Measurements from ENCODE around the gene COMMD7. TPM values are rescaled to one million over a fixed set of nuclear protein-coding genes. Genes with fewer than 3 reads are reported as not detected.

Gene COMMD7
- total RNA-seq, 2 donors from 2014 or later = 6.6 to 18.7 TPM

GRCh38 chr20:32672394-32672981, 70.8 kb downstream of the COMMD7 start:
- intact Hi-C loops (cut with DNase I) = no loop called here

GRCh38 chr20:32670773-32671455, 72.4 kb downstream of the COMMD7 start:
- TF ChIP-seq POLR2A (IDR thresholded peaks at IDR 0.05) = no peak
- no peak for TF ChIP-seq CTCF (IDR thresholded peaks at IDR 0.05)
- Histone ChIP-seq H3K9me3 (no peaks in the 10 kb centered on the region), H3K4me3 (no peak overlapping the region), H3K27ac (no peak overlapping the region), H3K4me1 (peaks cover 6% of the 10 kb centered on the region), H3K36me3 (replicated peaks in 1 of 2; ENCODE audit: insufficient read depth in 1 of 2, low read depth in 2 of 2) (no peaks in the 10 kb centered on the region), H3K27me3 (no peaks in the 10 kb centered on the region)
- WGBS, 2 donors = 83 to 97% methylated on average over 2 of the region's 2 CpGs
- no peak for DNase-seq
- intact Hi-C loops (cut with DNase I) = no loop called here
- no peak for ATAC-seq

More at GRCh38 chr20:32672394-32672981, 70.8 kb downstream of the COMMD7 start:
- H3K27ac ChIP-seq = peak overlapping the region in 1 of 4 donors; percentile 12
- TF ChIP-seq POLR2A (IDR thresholded peaks at IDR 0.05) (no peak), CTCF (IDR thresholded peaks at IDR 0.05) (no peak)
- no peaks in the 10 kb centered on the region for H3K4me1 ChIP-seq
- no peaks in the 10 kb centered on the region for H3K9me3 ChIP-seq
- no peak overlapping the region for H3K4me3 ChIP-seq
- no peak for DNase-seq
- ATAC-seq = no peak
- H3K36me3 ChIP-seq (replicated peaks in 1 of 2; ENCODE audit: insufficient read depth in 1 of 2, low read depth in 2 of 2) = no peaks in the 10 kb centered on the region
- WGBS, 2 donors = 68 to 71% methylated on average over 3 of the region's 3 CpGs
- no peaks in the 10 kb centered on the region for H3K27me3 ChIP-seq

GRCh38 chr20:32667027-32667426, 76.2 kb downstream of the COMMD7 start:
- Histone ChIP-seq H3K27ac (no peak overlapping the region), H3K9me3 (no peaks in the 10 kb centered on the region), H3K27me3 (no peaks in the 10 kb centered on the region), H3K36me3 (replicated peaks in 1 of 2; ENCODE audit: insufficient read depth in 1 of 2, low read depth in 2 of 2) (no peaks in the 10 kb centered on the region), H3K4me3 (no peak overlapping the region), H3K4me1 (peaks cover 21% of the 10 kb centered on the region)
- 19 to 46% methylated on average over 5 of the region's 5 CpGs for WGBS, 2 donors
- ATAC-seq (no peak), DNase-seq (peak in 1 of 4 donors; percentile 59)
- TF ChIP-seq CTCF (IDR thresholded peaks at IDR 0.05) = no peak
- TF ChIP-seq POLR2A (IDR thresholded peaks at IDR 0.05) = no peak
- intact Hi-C loops (cut with DNase I) = no loop called here

- ATAC-seq = peak; percentile 40
- no peaks in the 10 kb centered on the region for H3K36me3 ChIP-seq (replicated peaks in 1 of 2; ENCODE audit: insufficient read depth in 1 of 2, low read depth in 2 of 2)
- intact Hi-C loops (cut with DNase I) = no loop called here
- TF ChIP-seq CTCF (IDR thresholded peaks at IDR 0.05) (no peak), POLR2A (IDR thresholded peaks at IDR 0.05) (no peak)
- H3K9me3 ChIP-seq = no peaks in the 10 kb centered on the region
- no peak overlapping the region for H3K4me3 ChIP-seq
- peaks cover 21% of the 10 kb centered on the region for H3K4me1 ChIP-seq
- H3K27ac ChIP-seq = peak overlapping the region; percentile 32 to 82 (median 70)
- H3K27me3 ChIP-seq = no peaks in the 10 kb centered on the region
- 36% methylated on average over 9 of the region's 9 CpGs; no CpG with 5 or more reads in 1 of the 2 donors for WGBS, 2 donors
- DNase-seq = peak; percentile 26 to 61 (median 42)
Measured at GRCh38 chr20:32664678-32665159, 78.5 kb downstream of the COMMD7 start.
